Uterus (tissue), 2 donors: Measurements from ENCODE around the gene GPRIN3.

ENCODE experiments used
- POLR2A ChIP-seq, 2 donors: fragments of 450-650 bp; IDR thresholded peaks; one replicate each; pipeline ENCODE4 v1.6.1; 2016; ENCODE audit warnings: antibody characterized with exemption in 2 of 2, mild to moderate bottlenecking in 1 of 2, moderate library complexity in 1 of 2
- TF ChIP-seq, protein P1 (sequence below), 4 experiments: fragments of 200-600 bp in 2 of 4; fragments of 450-650 bp in 2 of 4; sonication (generic) in 2 of 4; IDR thresholded peaks; one replicate each; pipeline ENCODE4 v1.5.1; 2016 to 2019; ENCODE audit warnings: antibody characterized with exemption in 4 of 4, mild to moderate bottlenecking in 2 of 4, moderate library complexity in 1 of 4

DNA sequence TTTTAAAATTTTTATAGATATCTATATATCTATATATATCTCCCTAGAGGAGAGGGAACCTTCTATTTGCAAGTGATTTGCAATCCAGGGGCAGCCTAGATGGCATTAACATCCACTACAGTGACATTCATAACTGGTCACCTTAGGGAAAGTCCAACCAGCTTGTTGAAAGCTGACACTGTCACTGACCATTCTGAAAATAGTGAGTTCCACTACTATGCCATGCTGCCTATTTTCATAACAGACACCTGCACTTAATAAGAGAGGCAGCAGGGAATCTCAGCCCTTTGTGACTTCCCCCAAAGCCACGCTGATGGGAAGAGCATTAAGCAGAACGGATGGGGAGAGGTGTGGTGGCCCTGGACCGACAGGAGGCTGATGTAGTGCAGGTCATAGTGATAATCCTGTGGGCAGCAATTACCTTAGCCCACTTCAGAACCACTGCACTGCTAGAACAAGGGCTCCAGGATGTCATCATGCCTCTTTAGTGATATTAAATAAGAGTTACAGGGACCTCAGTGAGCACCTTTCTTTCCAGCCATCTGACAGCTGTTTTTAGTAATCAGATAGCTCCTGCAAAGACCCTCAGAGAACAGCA is 51.3 kb downstream of the GPRIN3 start:
- TF ChIP-seq POLR2A (IDR thresholded peaks at IDR 0.05), result no peak
- TF ChIP-seq, protein P1, sequence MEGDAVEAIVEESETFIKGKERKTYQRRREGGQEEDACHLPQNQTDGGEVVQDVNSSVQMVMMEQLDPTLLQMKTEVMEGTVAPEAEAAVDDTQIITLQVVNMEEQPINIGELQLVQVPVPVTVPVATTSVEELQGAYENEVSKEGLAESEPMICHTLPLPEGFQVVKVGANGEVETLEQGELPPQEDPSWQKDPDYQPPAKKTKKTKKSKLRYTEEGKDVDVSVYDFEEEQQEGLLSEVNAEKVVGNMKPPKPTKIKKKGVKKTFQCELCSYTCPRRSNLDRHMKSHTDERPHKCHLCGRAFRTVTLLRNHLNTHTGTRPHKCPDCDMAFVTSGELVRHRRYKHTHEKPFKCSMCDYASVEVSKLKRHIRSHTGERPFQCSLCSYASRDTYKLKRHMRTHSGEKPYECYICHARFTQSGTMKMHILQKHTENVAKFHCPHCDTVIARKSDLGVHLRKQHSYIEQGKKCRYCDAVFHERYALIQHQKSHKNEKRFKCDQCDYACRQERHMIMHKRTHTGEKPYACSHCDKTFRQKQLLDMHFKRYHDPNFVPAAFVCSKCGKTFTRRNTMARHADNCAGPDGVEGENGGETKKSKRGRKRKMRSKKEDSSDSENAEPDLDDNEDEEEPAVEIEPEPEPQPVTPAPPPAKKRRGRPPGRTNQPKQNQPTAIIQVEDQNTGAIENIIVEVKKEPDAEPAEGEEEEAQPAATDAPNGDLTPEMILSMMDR (IDR thresholded peaks at IDR 0.05), result no peak
